ENCODE results near the gene TSPEAR. TPM values are rescaled to one million over a fixed set of nuclear protein-coding genes. Genes with fewer than 3 reads are reported as not detected.

TSPEAR gene
- total RNA-seq, 6 experiments from 2014 or later, result not detected

DNA sequence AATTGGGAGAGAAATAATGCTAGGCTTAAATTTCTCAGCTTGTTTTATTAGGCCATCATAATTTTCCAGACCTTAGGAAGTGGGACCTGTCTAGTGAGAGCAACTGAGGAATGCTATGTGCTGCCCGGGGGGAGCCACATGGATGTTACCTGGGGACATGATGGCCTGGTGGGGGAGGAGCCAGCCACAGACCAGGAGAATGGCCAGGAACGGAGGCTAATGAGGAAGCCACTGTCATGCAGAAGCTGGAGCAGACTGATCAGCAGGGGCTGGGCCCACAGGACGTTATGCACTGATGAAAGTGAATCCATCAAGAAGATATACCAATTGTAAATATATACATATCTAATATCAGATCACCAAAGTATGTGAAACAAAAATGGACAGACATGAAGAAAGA is 166.8 kb downstream of the TSPEAR start:
- no peak overlapping the region for H3K4me3 ChIP-seq
- H3K27ac ChIP-seq, result no peak overlapping the region
- 40% methylated on average over 2 of the region's 3 CpGs for WGBS (ENCODE audit: insufficient coverage, low coverage, low lambda C conversion rate, missing lambda C conversion rate)
- no peaks in the 10 kb centered on the region for H3K36me3 ChIP-seq
- no peak for TF ChIP-seq POLR2A (IDR thresholded peaks at IDR 0.05)
- TF ChIP-seq, protein P1, sequence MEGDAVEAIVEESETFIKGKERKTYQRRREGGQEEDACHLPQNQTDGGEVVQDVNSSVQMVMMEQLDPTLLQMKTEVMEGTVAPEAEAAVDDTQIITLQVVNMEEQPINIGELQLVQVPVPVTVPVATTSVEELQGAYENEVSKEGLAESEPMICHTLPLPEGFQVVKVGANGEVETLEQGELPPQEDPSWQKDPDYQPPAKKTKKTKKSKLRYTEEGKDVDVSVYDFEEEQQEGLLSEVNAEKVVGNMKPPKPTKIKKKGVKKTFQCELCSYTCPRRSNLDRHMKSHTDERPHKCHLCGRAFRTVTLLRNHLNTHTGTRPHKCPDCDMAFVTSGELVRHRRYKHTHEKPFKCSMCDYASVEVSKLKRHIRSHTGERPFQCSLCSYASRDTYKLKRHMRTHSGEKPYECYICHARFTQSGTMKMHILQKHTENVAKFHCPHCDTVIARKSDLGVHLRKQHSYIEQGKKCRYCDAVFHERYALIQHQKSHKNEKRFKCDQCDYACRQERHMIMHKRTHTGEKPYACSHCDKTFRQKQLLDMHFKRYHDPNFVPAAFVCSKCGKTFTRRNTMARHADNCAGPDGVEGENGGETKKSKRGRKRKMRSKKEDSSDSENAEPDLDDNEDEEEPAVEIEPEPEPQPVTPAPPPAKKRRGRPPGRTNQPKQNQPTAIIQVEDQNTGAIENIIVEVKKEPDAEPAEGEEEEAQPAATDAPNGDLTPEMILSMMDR (IDR thresholded peaks at IDR 0.05), result no peak
- no peaks in the 10 kb centered on the region for H3K27me3 ChIP-seq
- H3K9me3 ChIP-seq, result no peaks in the 10 kb centered on the region
- DNase-seq (no peak), ATAC-seq (no peak)
- no peaks in the 10 kb centered on the region for H3K4me1 ChIP-seq
- intact Hi-C loops (cut with DNase I), result no loop called here

DNA sequence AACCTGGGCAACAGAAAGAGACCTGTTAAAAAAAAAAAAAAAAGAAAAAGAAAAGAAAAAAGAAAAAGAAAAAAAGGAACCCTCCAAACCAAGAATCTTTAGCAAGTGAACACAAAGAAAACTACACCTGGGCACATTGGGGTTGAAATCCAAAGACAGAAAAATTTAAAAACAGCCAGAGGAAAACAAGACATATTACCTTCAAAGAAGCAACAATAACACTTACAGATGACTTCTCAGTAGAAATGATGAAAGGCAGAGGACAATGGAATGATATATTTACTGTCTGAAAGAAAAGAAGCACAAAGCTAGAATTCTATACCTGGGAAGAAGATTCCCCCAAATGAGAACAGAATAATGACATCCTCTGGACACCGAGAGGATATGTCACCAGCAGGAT is 168.7 kb downstream of the TSPEAR start:
- no peaks in the 10 kb centered on the region for H3K9me3 ChIP-seq
- H3K27ac ChIP-seq, result no peak overlapping the region
- H3K36me3 ChIP-seq, result no peaks in the 10 kb centered on the region
- TF ChIP-seq, protein P1 (IDR thresholded peaks at IDR 0.05), result no peak
- no peak for TF ChIP-seq POLR2A (IDR thresholded peaks at IDR 0.05)
- ATAC-seq (no peak), DNase-seq (no peak)
- H3K4me1 ChIP-seq, result no peaks in the 10 kb centered on the region
- intact Hi-C loops (cut with DNase I), result no loop called here
- 60% methylated on average over 1 of the region's 1 CpG for WGBS (ENCODE audit: insufficient coverage, low coverage, low lambda C conversion rate, missing lambda C conversion rate)
- H3K4me3 ChIP-seq, result no peak overlapping the region
- H3K27me3 ChIP-seq, result no peaks in the 10 kb centered on the region

DNA sequence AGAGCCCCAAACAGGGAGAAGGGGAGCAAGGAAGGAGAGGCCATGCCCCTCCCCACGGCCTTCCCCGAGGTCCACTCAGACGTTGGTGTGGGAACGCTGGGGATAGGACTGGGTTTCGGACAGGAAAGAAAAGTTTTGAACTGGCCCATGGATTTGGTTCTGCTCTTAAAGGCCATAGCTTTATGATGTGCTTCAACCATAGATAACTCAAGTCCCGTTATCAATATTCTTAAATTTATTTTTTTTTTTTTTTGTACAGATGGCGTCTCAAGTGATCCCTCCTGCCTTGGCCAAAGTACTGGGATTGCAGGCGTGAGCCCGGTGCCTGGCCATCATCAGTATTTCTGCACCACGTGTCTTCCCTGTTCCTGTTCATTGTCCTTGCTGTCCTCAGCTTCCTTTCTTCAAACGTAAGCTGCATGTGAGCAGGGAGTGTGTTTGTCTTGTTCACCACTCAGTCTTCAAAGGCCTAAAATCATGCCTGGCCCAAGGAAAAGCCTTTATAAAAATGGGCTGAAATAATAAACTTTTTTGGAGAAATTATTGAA is 170.6 kb downstream of the TSPEAR start:
- Histone ChIP-seq H3K9me3 (no peaks in the 10 kb centered on the region), H3K4me3 (no peak overlapping the region), H3K27ac (no peak overlapping the region), H3K27me3 (no peaks in the 10 kb centered on the region), H3K36me3 (no peaks in the 10 kb centered on the region), H3K4me1 (no peaks in the 10 kb centered on the region)
- TF ChIP-seq, protein P1 (IDR thresholded peaks at IDR 0.05), result no peak
- TF ChIP-seq POLR2A (IDR thresholded peaks at IDR 0.05), result no peak
- ATAC-seq (no peak), DNase-seq (no peak)
- intact Hi-C loops (cut with DNase I), result no loop called here
- 74% methylated on average over 9 of the region's 11 CpGs for WGBS (ENCODE audit: insufficient coverage, low coverage, low lambda C conversion rate, missing lambda C conversion rate)

DNA sequence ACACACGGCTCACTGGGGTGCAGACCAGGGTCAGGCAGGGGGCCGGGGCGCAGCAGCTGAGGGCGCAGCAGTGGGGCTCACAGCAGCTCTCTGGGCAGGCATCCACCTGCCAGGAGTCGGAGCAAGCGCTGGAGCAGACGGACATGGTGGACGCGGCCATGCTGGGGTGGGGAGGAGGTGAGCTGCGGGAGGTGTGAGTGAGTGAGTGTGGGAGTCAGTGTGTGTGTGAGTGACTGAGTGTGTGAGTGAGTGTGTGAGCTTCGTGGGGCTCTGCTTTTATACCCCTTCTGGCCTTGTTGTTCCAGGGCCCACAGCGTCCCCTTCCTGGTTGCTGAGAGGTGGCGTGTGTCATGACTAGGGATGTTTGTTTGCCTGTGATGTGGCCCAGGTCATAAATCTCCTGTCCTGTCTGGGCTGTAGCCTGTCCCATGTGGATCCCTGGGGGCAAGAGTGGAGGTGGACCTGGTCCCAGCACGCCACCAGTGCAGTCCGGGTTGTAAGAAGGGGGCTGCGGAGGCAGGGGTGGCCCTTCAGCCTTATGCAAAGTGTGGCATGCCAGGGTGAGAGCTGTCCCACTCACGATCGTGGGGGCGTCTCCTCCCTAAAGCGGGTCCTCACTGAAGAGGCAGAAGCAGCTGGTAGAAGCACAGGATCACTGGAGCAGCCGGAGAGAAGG is 171.2 kb downstream of the TSPEAR start, which contains the start of gene KRTAP10-1:
TSS of gene KRTAP10-1 (minus strand) at position 205 of the 676 bp plus-strand sequence. CDS start at position 160, 45 bp downstream.
- peak in 1 of 4 donors; percentile 27 for ATAC-seq
- Histone ChIP-seq H3K27ac (no peak within 1 kb of the TSS), H3K27me3 (no peaks in the 10 kb centered on the region), H3K9me3 (no peaks in the 10 kb centered on the region), H3K4me3 (no peak within 1 kb of the TSS), H3K36me3 (no peaks in the 10 kb centered on the region), H3K4me1 (no peaks in the 10 kb centered on the region)
- WGBS (ENCODE audit: insufficient coverage, low coverage, low lambda C conversion rate, missing lambda C conversion rate), result 64% methylated on average over 11 of the region's 21 CpGs
- intact Hi-C loops (cut with DNase I), result no loop called here
- DNase-seq, result no peak
- TF ChIP-seq POLR2A (IDR thresholded peaks at IDR 0.05), result no peak
- TF ChIP-seq, protein P1 (IDR thresholded peaks at IDR 0.05), result no peak

All from right lobe of liver (tissue), 6 donors.